ENCODE results near the gene RNASE12. TPM values are rescaled to one million over a fixed set of nuclear protein-coding genes. Genes with fewer than 3 reads are reported as not detected.
A peak's percentile ranks its signal among the peaks of the same experiment; 100 is the strongest.

RNASE12 gene
- total RNA-seq, 1 experiment from 2014 or later: not detected

- no peaks in the 10 kb centered on the region for H3K4me1 ChIP-seq (ENCODE audit: insufficient read depth, low read length)
- H2BK15ac ChIP-seq (ENCODE audit: low read depth, low read length): no peak overlapping the region
- no peaks in the 10 kb centered on the region for H4K20me1 ChIP-seq (ENCODE audit: control insufficient read depth, insufficient read depth, insufficient read length)
- no peak overlapping the region for H3K27ac ChIP-seq (ENCODE audit: insufficient read length, low read depth, low read length)
- H4K8ac ChIP-seq (replicated peaks; ENCODE audit: insufficient read length, low read depth, low read length): no peak overlapping the region
- no peak overlapping the region for H2AK5ac ChIP-seq (ENCODE audit: insufficient read length, low read length)
- TF ChIP-seq, protein P1, sequence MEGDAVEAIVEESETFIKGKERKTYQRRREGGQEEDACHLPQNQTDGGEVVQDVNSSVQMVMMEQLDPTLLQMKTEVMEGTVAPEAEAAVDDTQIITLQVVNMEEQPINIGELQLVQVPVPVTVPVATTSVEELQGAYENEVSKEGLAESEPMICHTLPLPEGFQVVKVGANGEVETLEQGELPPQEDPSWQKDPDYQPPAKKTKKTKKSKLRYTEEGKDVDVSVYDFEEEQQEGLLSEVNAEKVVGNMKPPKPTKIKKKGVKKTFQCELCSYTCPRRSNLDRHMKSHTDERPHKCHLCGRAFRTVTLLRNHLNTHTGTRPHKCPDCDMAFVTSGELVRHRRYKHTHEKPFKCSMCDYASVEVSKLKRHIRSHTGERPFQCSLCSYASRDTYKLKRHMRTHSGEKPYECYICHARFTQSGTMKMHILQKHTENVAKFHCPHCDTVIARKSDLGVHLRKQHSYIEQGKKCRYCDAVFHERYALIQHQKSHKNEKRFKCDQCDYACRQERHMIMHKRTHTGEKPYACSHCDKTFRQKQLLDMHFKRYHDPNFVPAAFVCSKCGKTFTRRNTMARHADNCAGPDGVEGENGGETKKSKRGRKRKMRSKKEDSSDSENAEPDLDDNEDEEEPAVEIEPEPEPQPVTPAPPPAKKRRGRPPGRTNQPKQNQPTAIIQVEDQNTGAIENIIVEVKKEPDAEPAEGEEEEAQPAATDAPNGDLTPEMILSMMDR (conservative IDR thresholded peaks at IDR 0.05): no peak
- no peak overlapping the region for H2BK20ac ChIP-seq (ENCODE audit: low read depth, low read length, poor library complexity, severe bottlenecking)
- H3K79me2 ChIP-seq (ENCODE audit: insufficient read depth, low read length): no peaks in the 10 kb centered on the region
- H3K56ac ChIP-seq (ENCODE audit: insufficient read length, low read depth, low read length): no peak overlapping the region
- H4K5ac ChIP-seq (ENCODE audit: insufficient read length, low read depth, low read length): no peak overlapping the region
- H3K23me2 ChIP-seq (ENCODE audit: insufficient read length, low read depth, low read length, poor library complexity, severe bottlenecking): peaks cover 26% of the 10 kb centered on the region
- H2AFZ ChIP-seq (ENCODE audit: low read length): peak overlapping the region; percentile 84
- no peak overlapping the region for H3K18ac ChIP-seq (ENCODE audit: insufficient read length, low read depth, low read length)
- Mint-ChIP-seq H3K4me1 (peaks cover 35 to 38% of the 10 kb centered on the region in 2 experiments), H3K36me3 (ENCODE audit: insufficient read depth in 1 of 3, low read depth in 3 of 3) (peaks cover 0 to 2% (median 0%) of the 10 kb centered on the region in 3 experiments; a peak in 2 of 7 replicates), H3K9me3 (peaks cover 0 to 2% of the 10 kb centered on the region in 2 experiments; a peak in 2 of 5 replicates), H3K4me3 (peak overlapping the region; percentile 60 to 73), H3K27me3 (ENCODE audit: low read depth) (peaks cover 41% of the 10 kb centered on the region), H3K27ac (no peak overlapping the region; a peak in 1 of 7 replicates)
- H3K4me2 ChIP-seq (ENCODE audit: insufficient read depth, insufficient read length, low read length): peak overlapping the region; percentile 100
- DNase-seq: no peak
- no peak overlapping the region for H3K14ac ChIP-seq (ENCODE audit: insufficient read depth, low read length)
- H3K23ac ChIP-seq (ENCODE audit: insufficient read length, low read depth, low read length): no peak overlapping the region
- WGBS (ENCODE audit: extremely low coverage, insufficient read length, low lambda C conversion rate): no CpG with 5 or more reads among the region's 29 CpGs
- no peak overlapping the region for H3K4ac ChIP-seq (ENCODE audit: low read depth, low read length)
- peaks cover 8% of the 10 kb centered on the region; the same call in 1 of the 2 replicates for H3K27me3 ChIP-seq (ENCODE audit: insufficient read depth, low read length)
- H3K9me3 ChIP-seq (ENCODE audit: control insufficient read depth, low read depth, low read length): no peaks in the 10 kb centered on the region
- no peak overlapping the region for H2BK12ac ChIP-seq (ENCODE audit: insufficient read length, low read depth, low read length)
- H4K91ac ChIP-seq (ENCODE audit: insufficient read length, low read depth, low read length): no peak overlapping the region
- no peak overlapping the region for H2BK120ac ChIP-seq (ENCODE audit: low read depth, low read length, poor library complexity, severe bottlenecking)
- no peak overlapping the region for H3K9ac ChIP-seq (ENCODE audit: extremely low read depth, insufficient read length, low read length)
- H3T11ph ChIP-seq (ENCODE audit: low read length): no peak overlapping the region
- no peaks in the 10 kb centered on the region for H3K79me1 ChIP-seq (ENCODE audit: insufficient read depth, low read depth, low read length, poor library complexity, severe bottlenecking)
- no peak overlapping the region for H2BK5ac ChIP-seq (ENCODE audit: insufficient read length, low read length)
Measured at GRCh38 chr14:20622816-20623291, 31.7 kb upstream of the RNASE12 start.

All from H9 (cell line).